C4-2B (cell line): ENCODE results near the gene MAML3.

ENCODE experiments used
- H3K27ac ChIP-seq: fragments of 450-650 bp; 2 replicates; pipeline ENCODE4 v1.5.1; 2017
- CTCF ChIP-seq: fragments of 450-650 bp; conservative IDR thresholded peaks from 2 replicates; pipeline ENCODE4 v1.5.1; 2017; ENCODE audit warnings: mild to moderate bottlenecking
- ZFX ChIP-seq: fragments of 450-650 bp; IDR thresholded peaks from 2 replicates; pipeline ENCODE4 v1.6.1; 2017

MAML3 gene

GRCh38 chr4:139889264-139889663 lies 264.7 kb downstream of the MAML3 start:
- TF ChIP-seq CTCF (no peak), ZFX (no peak)
- H3K27ac ChIP-seq = no peak overlapping the region

DNA sequence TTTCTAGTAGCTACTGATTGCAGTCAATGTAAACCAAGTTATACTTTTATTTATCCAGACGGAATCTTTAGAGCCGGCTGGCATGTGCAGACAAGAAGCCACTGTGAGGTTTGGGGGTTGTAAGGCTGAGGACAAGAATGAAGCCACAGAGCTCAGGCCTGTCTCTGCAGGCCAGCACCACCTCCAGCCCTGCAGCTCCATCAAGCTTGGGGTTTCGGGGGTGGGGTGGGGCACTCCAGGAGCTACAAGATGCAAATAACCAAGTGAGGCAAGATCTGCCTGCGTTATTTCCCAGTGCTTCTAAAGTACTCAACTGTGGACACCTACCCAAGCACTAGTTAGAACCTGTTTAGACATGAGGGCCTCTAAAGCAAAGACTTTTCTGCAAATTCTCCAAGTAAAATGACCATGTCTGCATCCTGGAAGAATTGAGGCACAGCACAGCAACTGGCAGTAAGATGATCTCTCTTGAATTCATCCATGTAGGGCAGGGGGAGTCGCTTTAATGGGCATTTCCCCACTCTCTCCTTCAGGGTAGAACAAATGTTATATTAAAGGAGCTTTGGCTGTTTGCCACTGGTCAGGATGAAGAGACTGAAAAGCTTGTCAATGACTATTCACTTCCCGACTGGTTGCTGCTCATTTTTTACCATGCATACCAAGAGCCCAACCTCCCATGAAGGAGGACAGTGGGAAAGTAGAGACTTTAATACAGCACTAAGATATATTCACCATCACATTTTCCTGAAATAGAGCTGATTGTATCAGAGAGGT lies 265.8 kb downstream of the MAML3 start:
- TF ChIP-seq ZFX (no peak), CTCF (no peak)
- H3K27ac ChIP-seq = no peak overlapping the region

GRCh38 chr4:139887376-139887802 lies 266.6 kb downstream of the MAML3 start:
- no peak for TF ChIP-seq ZFX
- TF ChIP-seq CTCF = no peak
- no peak overlapping the region; the same call in 1 of the 2 replicates for H3K27ac ChIP-seq

GRCh38 chr4:139886798-139887197 lies 267.2 kb downstream of the MAML3 start:
- TF ChIP-seq ZFX = no peak
- no peak for TF ChIP-seq CTCF
- no peak overlapping the region for H3K27ac ChIP-seq

DNA sequence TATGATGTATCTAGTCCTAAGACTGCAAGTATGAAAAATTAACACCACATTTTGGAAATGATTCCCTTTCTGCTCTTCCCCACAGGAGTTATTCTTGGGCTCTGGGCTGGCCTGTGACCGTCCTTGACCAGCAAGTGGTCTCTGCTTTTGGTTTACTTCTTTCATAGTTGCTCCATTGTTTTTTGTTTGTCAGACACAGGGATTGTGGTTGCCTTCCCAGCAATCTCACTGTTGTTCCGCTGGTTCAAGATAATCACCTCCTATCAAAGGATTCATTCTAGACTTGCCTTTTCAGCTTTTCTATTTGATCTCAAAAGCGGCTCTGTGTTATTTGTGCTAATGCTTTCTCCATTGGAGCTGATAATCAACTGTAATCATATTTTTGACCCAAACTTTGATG lies 269.5 kb downstream of the MAML3 start:
- no peak overlapping the region for H3K27ac ChIP-seq
- TF ChIP-seq CTCF (no peak), ZFX (no peak)

- TF ChIP-seq CTCF = no peak
- H3K27ac ChIP-seq = no peak overlapping the region
Measured at GRCh38 chr4:139880841-139881240, 273.1 kb downstream of the MAML3 start.

GRCh38 chr4:139878050-139878449 lies 275.9 kb downstream of the MAML3 start:
- no peak for TF ChIP-seq CTCF
- TF ChIP-seq ZFX = no peak

More at GRCh38 chr4:139878050-139878449, 275.9 kb downstream of the MAML3 start:
- no peak overlapping the region for H3K27ac ChIP-seq
